IMR-90 (cell line): ENCODE results near the gene DHX40. TPM values are rescaled to one million over a fixed set of nuclear protein-coding genes. Genes with fewer than 3 reads are reported as not detected.

ENCODE experiments used
- ATAC-seq: fragments of 200-7000 bp; cut with Tn5 transposase; 2 replicates; pipeline ENCODE4 v1.9.1; 2020; ENCODE audit warnings: low read depth, mild to moderate bottlenecking, moderate library complexity
- BruUV-seq: library from RNA; stranded (reverse); fragments of 400-500 nt; replicated peaks from 2 replicates; lab custom pipeline; 2021; lab: Mats Ljungman, UMichigan
- CTCF ChIA-PET: fragments of 300-600 bp; formaldehyde crosslinking; extraction: SDS; loops from one replicate; lab custom pipeline; 2021; ENCODE audit warnings: antibody characterized with exemption; lab: Yijun Ruan, JAX
- POLR2A ChIA-PET: fragments of 300-600 bp; sonication (Branson Sonifier 250); formaldehyde crosslinking; loops from one replicate; lab custom pipeline; 2022; ENCODE audit warnings: antibody characterized with exemption; ENCODE audit not compliant: unreplicated experiment; lab: Charles Lee
- DNase-seq: peaks from one replicate; pipeline ENCODE4 v3.0.0; 2013
- H2AFZ ChIP-seq: replicated peaks from 2 replicates; pipeline ENCODE3; 2013; ENCODE audit warnings: low read length, mild to moderate bottlenecking; ENCODE audit not compliant: poor library complexity
- H2AK5ac ChIP-seq: 2 replicates; pipeline ENCODE4 v1.6.1; 2013; ENCODE audit warnings: low read depth, low read length, inconsistent platforms
- H2AK9ac ChIP-seq: replicated peaks from 2 replicates; pipeline ENCODE3; 2013; ENCODE audit warnings: mild to moderate bottlenecking, low read depth, low read length, moderate library complexity; ENCODE audit not compliant: poor library complexity
- H2BK120ac ChIP-seq: 2 replicates; pipeline ENCODE4 v1.6.1; 2013; ENCODE audit warnings: low read depth, low read length, inconsistent platforms
- H2BK15ac ChIP-seq: 3 replicates; pipeline ENCODE4 v1.6.1; 2013; ENCODE audit warnings: low read depth, low read length, inconsistent platforms
- H2BK20ac ChIP-seq: 2 replicates; pipeline ENCODE4 v1.6.1; 2013; ENCODE audit warnings: low read depth, mild to moderate bottlenecking, inconsistent platforms, low read length, moderate library complexity
- H2BK5ac ChIP-seq: 2 replicates; pipeline ENCODE4 v1.6.1; 2013; ENCODE audit warnings: mild to moderate bottlenecking, low read depth, low read length, inconsistent platforms; ENCODE audit not compliant: poor library complexity, severe bottlenecking
- H3K14ac ChIP-seq: replicated peaks from 2 replicates; pipeline ENCODE4 v1.6.1; 2013; ENCODE audit warnings: low read depth, low read length, inconsistent platforms
- H3K18ac ChIP-seq: 2 replicates; pipeline ENCODE4 v1.6.1; 2013; ENCODE audit warnings: low read depth, low read length, control low read depth
- H3K23ac ChIP-seq: 2 replicates; pipeline ENCODE4 v1.6.1; 2013; ENCODE audit warnings: low read depth, low read length, inconsistent platforms
- H3K27ac ChIP-seq: 2 replicates; pipeline ENCODE4 v1.5.1; 2013; ENCODE audit warnings: mild to moderate bottlenecking, control low read depth, low read length; ENCODE audit not compliant: insufficient read depth
- H3K27me3 ChIP-seq: 2 replicates; pipeline ENCODE4 v1.6.1; 2013; ENCODE audit warnings: low read length; ENCODE audit not compliant: control insufficient read depth, insufficient read depth
- H3K36me3 ChIP-seq: 2 replicates; pipeline ENCODE4 v1.6.1; 2013; ENCODE audit warnings: low read length, mixed read lengths; ENCODE audit not compliant: control insufficient read depth, insufficient read depth
- H3K4ac ChIP-seq: 2 replicates; pipeline ENCODE4 v1.6.1; 2013; ENCODE audit warnings: low read depth, low read length, inconsistent platforms
- H3K4me1 ChIP-seq: 2 replicates; pipeline ENCODE4 v1.6.1; 2013; ENCODE audit warnings: low read length, mixed read lengths; ENCODE audit not compliant: control insufficient read depth, insufficient read depth
- H3K4me2 ChIP-seq: 2 replicates; pipeline ENCODE4 v1.6.1; 2013; ENCODE audit warnings: low read depth, mild to moderate bottlenecking, control low read depth, low read length, moderate library complexity
- H3K4me3 ChIP-seq: 2 replicates; pipeline ENCODE4 v1.5.1; 2013; ENCODE audit warnings: low read depth, mild to moderate bottlenecking, control low read depth, low read length, moderate library complexity; ENCODE audit not compliant: insufficient read depth
- H3K56ac ChIP-seq: 2 replicates; pipeline ENCODE4 v1.6.1; 2013; ENCODE audit warnings: low read length, inconsistent platforms; ENCODE audit not compliant: insufficient read depth; ENCODE audit errors: extremely low read depth
- H3K79me1 ChIP-seq, 2 experiments: 2 replicates each; pipeline ENCODE4 v1.6.1; 2013; ENCODE audit warnings: low read length in 2 of 2, inconsistent platforms in 1 of 2, low read depth in 1 of 2
- H3K9ac ChIP-seq: 2 replicates; pipeline ENCODE4 v1.6.1; 2013; ENCODE audit warnings: low read depth, low read length, control low read depth
- H3K9me1 ChIP-seq: 2 replicates; pipeline ENCODE4 v1.6.1; 2013; ENCODE audit warnings: low read length, inconsistent platforms; ENCODE audit not compliant: insufficient read depth
- H3K9me3 ChIP-seq: 2 replicates; pipeline ENCODE4 v1.6.1; 2013; ENCODE audit warnings: low read length; ENCODE audit not compliant: control insufficient read depth, insufficient read depth
- H4K20me1 ChIP-seq: 2 replicates; pipeline ENCODE4 v1.6.1; 2013; ENCODE audit warnings: low read length, inconsistent platforms; ENCODE audit not compliant: insufficient read depth
- H4K5ac ChIP-seq: 2 replicates; pipeline ENCODE4 v1.6.1; 2013; ENCODE audit warnings: mild to moderate bottlenecking, low read depth, low read length, control low read depth
- H4K8ac ChIP-seq, 2 experiments: 2 replicates each; pipeline ENCODE4 v1.6.1; 2013; ENCODE audit warnings: low read depth in 2 of 2, low read length in 2 of 2, control low read depth in 1 of 2, inconsistent platforms in 1 of 2
- H4K91ac ChIP-seq: 2 replicates; pipeline ENCODE4 v1.6.1; 2013; ENCODE audit warnings: low read depth, low read length, inconsistent platforms; ENCODE audit not compliant: insufficient read depth
- BHLHE40 ChIP-seq: fragments of 150-350 bp; IDR thresholded peaks from 2 replicates; pipeline ENCODE4 v1.6.1; 2016; ENCODE audit warnings: mild to moderate bottlenecking, low read depth, low read length
- RFX5 ChIP-seq: IDR thresholded peaks from 2 replicates; pipeline ENCODE4 v1.8.0; 2012; ENCODE audit warnings: low read depth, mild to moderate bottlenecking, low read length, moderate library complexity
- WGBS, 2 experiments: methylation state at CpG; one replicate each; pipeline versions ENCODE4 v1.1.5 to v1.1.7; 2013; ENCODE audit warnings: missing lambda C conversion rate in 2 of 2; ENCODE audit not compliant: insufficient read length in 1 of 2; ENCODE audit errors: extremely low coverage in 2 of 2; 5-methylcytosine and 5-hydroxymethylcytosine counted together
- dilution Hi-C: fragments of 300-500 bp; cut with HindIII; formaldehyde crosslinking; loops from one replicate; pipeline ENCODE4 v1.14.3; 2018; ENCODE audit warnings: low sequenced_read_pairs; ENCODE audit not compliant: unreplicated experiment
- in situ Hi-C: fragments of 300-500 bp; cut with MboI; formaldehyde crosslinking; loops from 3 replicates; pipeline ENCODE4 v1.14.3; 2019; ENCODE audit warnings: low sequenced_read_pairs, inconsistent platforms, mixed read lengths
- intact Hi-C: fragments of 100-400 bp; cut with micrococcal nuclease; formaldehyde crosslinking; loops from 2 replicates; pipeline ENCODE4 v1.10.0; 2022
- polyA plus RNA-seq, 3 experiments: library from polyadenylated mRNA; depleted of rRNA; stranded (reverse); fragments of >200 nt; gene quantifications; 2 replicates each; pipeline ENCODE4 v1.2.3, GENCODE V29; 2012; ENCODE audit warnings: low replicate concordance in 1 of 3
- total RNA-seq: library from RNA; depleted of rRNA; stranded (reverse); fragments of >200 nt; gene quantifications from 2 replicates; pipeline ENCODE4 v1.2.3, GENCODE V29; 2012

The DHX40 gene
- total and polyA plus RNA-seq, 2 of the 4 experiments (the other 2 are of a cell fraction): 17.4 to 44.4 TPM

DNA sequence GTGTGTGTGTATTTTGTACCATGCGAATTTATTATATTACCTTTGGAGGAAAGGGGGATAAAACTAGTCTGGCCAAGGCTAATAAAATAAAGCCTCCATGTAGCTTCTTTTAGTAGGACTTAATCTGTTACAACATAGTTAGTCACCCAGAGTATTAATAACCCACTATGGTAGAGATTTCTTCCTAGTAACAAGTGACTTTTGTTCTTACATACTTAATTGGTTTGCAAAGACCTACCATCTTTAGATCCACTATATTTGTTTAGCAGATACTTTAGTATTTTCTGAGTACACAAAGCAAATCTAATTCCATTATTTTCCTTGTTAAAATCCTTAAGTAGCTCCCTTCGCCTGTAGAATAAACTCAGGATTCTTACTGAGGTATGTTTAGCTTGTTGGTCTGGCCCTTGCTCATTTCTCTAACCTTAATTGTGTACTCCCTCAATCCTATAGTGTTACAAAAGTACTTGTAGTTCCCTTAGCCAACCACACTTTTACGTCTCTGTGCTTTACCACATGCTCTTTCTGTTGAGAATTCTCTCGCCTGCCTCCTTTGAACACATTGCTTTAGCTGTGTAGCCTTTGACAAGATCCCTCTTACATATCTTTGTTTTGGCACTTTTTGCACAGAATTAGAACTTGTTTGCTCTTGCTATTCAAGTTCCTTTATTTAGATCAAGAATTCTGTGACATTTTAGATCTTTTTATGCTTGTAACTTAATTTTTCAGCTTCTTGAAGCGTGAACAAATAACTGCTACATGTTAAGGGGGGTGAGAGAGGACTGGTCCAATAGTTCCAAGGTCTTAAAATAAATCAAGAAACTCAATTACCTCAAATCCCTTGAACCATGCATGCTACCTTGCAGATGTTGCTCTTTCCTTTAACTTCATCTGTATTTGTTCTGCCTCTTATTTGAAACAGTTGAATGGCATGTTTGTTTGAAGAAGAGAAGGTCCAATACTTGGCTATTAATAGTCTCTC lies 78.0 kb downstream of the DHX40 start:
- WGBS, 2 experiments: 100% methylated on average over 1 of the region's 5 CpGs; no CpG with 5 or more reads in 1 of the 2 experiments
- Histone ChIP-seq H2BK5ac (peak overlapping the region; percentile 10), H4K8ac (no peak overlapping the region), H3K9me1 (peaks cover 4% of the 10 kb centered on the region; the same call in 1 of the 2 replicates), H3K9me3 (no peaks in the 10 kb centered on the region), H2AFZ (no peak overlapping the region), H2BK120ac (no peak overlapping the region), H3K79me1 (peaks cover 9 to 54% of the 10 kb centered on the region in 2 experiments; a peak in 3 of 4 replicates), H2AK9ac (no peak overlapping the region), H3K27ac (no peak overlapping the region), H3K4me2 (no peak overlapping the region), H2AK5ac (no peak overlapping the region), H3K18ac (no peak overlapping the region), H3K56ac (no peak overlapping the region), H3K4me3 (no peak overlapping the region), H3K23ac (peak overlapping the region; percentile 8; the same call in 1 of the 2 replicates), H3K27me3 (no peaks in the 10 kb centered on the region), H3K4ac (no peak overlapping the region), H3K14ac (no peak overlapping the region), H4K91ac (no peak overlapping the region), H2BK20ac (no peak overlapping the region), H3K4me1 (peaks cover 2% of the 10 kb centered on the region; the same call in 1 of the 2 replicates), H4K20me1 (peaks cover 95% of the 10 kb centered on the region), H4K5ac (no peak overlapping the region), H3K36me3 (peaks cover 20% of the 10 kb centered on the region), H3K9ac (no peak overlapping the region), H2BK15ac (no peak overlapping the region)
- peak; percentile 61 for DNase-seq
- peak; percentile 55 for ATAC-seq
- TF ChIP-seq BHLHE40 (no peak), RFX5 (peak; percentile 94)
- in situ Hi-C loops (no loop called here), dilution Hi-C loops (no loop called here), intact Hi-C loops (no loop called here)
- no TSS peak for BruUV-seq
- CTCF ChIA-PET: interaction anchor here (0.8 kb wide), 1 partner anchor 13 kb away, joined by 3 read pairs; no protein-coding TSS in a partner anchor
- POLR2A ChIA-PET: no interaction called here
